GM19395 (cell line): Measurements from ENCODE around the gene AVPR2.

Source experiments
- ATAC-seq: cut with Tn5 transposase; IDR thresholded peaks from one replicate; pipeline ENCODE4 v1.9.1; 2021; ENCODE audit warnings: mild to moderate bottlenecking, moderate library complexity; ENCODE audit not compliant: unreplicated experiment

AVPR2 gene

DNA sequence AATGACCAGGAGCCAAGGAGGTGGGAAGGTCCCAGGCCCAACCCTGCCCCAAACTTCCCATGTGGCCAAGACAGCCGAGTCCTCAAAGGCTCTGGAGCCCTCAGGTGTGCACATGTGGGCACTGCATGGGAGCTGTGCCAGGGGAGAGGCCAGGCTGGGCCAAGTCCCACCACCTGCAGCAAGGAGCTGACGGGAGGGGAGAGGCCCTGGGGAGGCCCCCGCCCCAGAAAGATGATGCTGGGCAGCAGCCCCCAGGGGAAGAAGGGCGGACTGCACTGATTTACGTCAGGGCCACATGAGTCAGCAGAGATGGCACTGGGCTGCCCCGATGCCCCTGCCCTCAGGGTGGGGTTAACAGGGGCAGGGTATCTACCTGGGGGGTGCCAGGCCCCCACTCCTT lies 19.9 kb upstream of the AVPR2 start:
- no peak for ATAC-seq

DNA sequence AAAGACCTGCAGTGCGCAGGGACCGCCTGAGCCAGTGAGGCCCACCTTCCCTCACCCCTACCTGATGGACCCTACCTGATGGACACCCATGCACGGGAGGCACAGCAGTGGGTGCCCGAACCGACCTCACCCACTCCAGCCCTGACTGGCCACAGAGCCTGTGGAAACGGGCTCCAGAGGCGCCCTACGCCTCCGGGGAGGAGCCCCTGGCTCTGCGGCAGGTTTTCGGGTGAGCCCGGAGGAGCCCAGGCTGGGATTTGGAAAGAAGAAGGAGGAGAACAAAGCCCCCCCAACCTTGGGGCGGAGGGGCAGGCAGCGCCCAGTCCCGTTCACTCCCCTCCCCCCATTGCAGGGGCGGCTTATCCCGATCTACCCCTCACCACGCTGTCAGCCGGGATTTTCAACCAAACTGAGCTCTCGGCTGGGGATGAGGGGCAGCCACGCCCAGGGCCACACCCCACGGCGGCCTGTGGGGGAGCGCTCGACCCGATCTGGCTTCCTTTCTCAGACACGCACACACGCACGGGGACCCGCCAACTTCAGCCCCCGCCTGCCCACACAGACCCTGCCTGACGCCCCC lies 19.2 kb upstream of the AVPR2 start:
- no peak for ATAC-seq

DNA sequence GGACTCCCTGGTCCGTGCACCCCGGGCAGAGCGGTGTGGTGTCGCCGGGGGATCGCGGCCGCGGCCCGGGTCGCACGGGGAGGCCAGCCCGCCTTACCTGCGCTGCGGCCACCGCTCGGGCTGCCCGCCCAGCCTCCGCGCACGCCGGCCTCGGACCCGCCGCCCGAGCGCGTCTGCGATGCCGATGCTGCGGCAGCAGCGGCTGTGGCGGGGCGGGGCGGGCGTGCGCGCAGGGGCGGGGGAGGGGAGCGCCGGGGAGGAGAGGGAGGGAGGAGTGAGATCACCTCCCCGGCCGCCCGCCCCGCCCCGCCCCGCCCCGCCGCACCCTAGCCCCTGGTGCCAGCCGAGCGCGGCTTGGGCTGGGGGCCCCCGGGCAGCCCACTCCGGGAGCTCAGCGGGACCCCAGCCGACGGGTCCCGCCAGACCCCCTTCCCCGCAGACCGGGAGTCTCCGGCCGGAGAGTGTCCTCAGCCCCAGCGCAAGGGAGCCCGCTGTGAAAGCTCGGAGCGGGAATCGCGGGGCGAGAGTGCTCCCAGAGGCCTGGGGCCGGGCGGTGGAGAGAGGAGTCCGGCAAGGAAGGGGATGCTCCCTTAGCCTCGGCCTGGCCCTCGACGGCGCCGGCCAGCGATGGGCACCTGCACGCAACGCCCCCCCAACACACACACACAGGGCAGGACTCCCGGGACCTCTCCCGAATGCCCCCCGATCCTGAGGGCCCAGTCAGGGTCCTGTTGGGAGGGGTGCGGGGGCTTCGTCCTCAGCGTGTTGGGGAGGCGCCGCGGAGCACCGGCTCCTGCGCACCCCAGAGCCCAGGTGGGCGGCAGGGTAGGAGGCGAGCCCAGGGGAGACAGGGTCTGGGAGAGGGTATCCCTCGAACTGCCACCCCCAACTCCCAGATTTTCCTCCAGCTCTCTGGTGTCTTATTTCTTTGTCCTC lies 18.2 kb upstream of the AVPR2 start, which contains the start of gene L1CAM:
Gene L1CAM, minus strand, starts transcription at position 206 of the 936 bp plus-strand sequence. CDS start 10,337 bp downstream, outside the sequence.
- no peak for ATAC-seq

DNA sequence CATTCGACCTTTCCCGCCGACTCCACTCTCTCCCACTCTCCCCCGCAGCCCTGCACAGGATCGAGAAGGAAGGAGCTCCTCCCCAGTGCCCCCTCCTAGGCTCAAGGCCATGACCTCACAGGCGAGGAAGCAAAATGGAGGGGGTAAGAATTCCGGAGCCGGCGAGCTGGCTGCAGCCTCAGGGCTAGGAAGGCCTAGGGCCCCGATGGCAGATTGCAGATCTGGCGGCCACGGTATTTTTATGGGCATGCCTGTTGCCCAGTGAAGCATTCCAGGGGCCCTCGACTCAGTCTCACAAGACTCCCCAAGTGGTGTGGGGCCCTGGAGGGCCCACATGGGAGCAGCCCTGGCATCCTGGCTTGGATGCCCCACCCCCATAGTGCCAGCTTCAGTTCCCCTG lies 17.6 kb upstream of the AVPR2 start:
- no peak for ATAC-seq

DNA sequence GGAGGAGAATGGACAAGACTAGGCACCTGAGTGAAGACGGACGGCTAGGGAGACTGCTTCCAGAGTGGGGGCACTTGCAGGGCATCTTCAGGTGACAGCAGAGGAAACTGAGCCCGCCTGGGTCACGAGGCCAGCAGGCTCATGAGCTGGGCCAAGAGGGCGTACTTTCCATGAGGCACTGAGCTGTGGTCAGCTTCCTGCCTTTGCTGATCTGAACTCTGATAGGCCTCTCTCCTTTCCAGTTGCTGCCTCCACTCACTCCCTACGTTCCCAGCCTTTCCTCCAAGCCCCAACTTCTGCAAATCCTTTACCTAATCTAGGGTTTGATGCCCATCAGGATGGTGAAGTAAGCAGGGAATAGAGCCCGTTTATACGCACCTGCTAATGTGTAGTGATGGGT lies 17.1 kb upstream of the AVPR2 start:
- ATAC-seq: no peak

DNA sequence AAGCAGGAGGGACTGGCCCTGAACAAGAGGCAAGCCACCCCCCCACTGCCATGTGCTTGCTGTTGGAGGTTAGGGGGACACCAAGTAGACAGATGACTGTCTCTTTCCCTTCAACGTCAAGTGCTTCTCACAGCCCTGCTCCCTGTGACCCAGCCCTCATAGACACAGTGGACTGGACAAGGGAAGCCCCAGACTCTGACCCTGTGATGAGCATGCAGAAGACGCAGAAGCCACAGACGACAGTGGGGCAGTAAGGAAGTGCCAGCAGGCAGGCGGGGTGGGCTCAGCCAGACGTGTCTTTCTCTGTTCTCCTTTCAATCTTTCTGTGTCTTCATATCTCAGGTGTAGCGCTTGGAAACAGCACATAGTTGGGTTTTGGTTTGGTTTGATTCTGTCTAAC lies 16.1 kb upstream of the AVPR2 start:
- ATAC-seq: no peak

DNA sequence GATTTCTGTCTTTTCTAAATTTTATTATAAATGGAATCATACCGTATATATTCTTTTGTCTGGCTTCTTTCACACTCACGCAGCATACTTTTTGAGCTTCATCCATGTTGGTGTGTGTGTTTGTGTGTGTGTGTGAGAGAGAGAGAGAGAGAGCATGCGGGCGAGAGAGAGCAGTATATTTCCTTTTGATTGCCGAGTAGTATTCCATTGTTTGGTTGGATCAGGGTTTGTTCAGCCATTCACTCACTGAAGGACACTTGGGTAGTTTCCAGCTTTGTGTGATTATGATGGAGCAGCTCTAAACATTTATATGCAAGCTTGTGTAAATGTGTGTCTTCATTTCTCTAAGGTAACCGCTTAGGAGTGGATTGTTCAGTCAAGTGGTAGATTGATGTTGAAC lies 15.3 kb upstream of the AVPR2 start:
- no peak for ATAC-seq

DNA sequence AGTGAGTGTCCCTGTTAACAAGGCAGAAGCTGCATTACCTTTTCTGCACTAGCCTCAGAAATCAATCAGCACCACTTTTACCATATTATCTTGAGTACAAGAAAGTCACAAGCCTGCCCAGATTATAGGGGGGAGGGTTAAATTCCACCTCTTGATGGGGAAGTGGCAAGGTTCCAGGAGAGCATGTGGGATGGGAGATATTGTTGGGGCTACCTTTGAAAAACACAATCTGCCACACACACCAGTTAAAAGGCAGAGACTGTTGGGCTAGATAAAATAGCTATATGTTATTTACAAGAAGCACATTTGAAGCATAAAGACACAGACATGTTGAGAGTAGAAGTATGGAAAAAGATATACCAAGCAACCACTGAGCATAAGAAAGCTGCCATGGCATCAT lies 6.6 kb upstream of the AVPR2 start:
- ATAC-seq: no peak

DNA sequence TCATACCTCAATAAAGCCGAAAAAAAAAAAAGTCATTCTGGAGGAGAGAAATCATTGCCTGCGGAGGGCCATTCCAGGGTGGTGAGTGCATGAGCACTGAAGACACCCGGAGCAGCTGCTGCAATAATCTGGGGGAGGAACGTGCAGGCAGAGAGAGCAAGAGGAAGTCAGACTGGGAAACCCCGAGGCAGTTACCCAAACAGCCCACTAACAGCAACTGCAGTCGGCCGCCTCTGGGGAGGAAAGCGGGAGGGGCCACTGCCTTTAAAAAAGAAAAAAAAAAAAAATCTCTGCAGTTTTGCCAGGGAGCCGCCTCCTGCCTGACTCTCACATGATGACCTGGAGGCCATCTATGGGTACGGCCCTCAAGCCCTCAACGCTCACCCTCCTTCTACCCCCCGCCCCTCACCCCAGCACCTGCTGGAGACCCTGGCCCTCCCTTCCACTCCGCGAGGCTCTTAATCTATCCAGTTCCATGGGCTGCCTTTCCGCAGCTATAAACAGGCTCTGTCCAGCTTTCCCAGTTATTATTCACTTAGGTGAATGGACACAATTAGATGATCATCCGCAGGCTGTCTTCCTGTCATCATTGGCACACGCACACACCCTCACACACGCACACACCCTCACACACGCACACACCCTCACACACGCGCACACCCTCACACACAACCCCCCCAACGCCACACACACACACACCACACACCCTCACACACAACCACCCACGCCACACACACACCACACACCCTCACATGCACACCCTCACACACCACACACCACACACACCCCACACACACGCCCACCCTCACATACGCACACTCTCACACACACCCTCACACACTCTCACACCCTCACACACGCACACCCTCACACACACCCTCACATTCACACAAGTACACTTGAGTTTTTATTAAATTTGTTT lies 3.4 kb upstream of the AVPR2 start:
- ATAC-seq: peak; percentile 89

DNA sequence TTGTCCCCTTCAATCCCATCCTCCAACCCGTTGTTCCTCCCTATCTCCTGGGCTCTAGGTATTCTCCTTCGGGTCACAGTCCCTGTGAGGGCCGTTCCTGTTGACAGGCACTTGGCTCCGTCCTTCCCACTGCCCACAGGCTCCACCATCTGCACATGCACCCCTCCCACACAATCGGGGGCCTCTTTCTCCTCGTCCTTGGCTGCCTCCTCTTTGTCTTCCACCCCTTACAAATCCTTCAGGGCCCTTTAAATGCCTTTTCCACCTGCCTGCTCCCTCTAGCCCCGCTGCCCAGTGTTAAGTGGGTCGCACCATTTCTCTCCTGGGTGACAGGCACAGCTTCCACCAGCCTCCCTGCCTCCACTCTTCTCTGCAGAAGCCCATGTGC lies 2.7 kb upstream of the AVPR2 start:
- ATAC-seq: no peak

DNA sequence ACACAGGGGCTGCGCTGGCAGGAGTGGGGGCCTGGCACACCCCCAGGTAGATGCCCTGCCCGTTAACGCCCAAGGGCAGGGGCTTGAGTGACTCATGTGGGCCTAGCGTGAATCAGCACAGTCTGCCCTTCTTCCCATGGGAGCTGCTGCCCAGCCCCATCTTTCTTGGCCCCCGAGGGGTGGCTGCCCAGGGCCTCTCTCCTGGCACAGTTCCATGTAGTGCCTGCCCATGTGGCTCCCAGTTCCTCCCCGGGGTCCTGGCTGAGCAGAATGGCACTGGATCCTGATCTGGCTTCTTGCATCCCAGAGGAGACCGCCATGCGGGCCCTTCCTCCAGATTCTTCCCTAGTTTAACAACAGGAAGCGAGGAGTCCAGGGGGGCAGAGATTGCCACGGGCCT lies 2.1 kb upstream of the AVPR2 start:
- no peak for ATAC-seq

DNA sequence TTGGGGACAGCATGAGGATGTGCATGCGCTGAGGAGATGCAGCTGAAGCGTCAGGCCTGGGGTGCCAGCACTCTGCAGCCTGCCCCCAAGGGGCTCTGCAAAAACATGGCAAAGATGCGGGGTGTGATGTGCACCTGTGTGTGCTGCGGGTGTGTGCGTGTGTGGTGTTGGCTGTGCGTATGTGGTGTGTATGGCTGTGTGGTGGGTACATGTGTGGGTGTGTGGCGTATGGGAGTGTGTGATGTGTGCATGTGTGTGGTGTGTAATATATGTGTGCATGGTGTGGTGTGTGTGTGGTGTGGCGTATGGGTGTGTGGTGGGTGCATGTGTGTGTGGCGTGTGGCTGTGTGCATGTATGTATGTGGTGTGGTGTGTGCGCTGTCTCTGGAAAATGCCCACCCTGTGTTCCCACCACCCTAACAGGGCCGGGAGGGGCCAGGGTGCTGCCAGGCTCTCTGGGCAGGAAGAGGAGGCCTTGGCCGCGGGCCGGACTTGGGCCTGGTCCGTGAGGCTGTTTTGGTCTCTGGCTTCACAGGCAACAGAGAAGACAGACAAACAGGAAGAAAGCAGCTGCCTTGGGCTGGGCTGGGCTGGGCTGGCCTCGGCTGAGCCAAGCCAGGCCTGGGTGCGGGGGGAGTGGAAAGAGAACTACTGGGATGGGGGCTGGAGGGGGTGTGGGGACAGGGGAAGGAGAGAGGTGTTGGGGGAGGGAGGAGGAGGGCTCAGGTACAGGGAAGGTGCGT lies 1.1 kb upstream of the AVPR2 start:
- no peak for ATAC-seq

DNA sequence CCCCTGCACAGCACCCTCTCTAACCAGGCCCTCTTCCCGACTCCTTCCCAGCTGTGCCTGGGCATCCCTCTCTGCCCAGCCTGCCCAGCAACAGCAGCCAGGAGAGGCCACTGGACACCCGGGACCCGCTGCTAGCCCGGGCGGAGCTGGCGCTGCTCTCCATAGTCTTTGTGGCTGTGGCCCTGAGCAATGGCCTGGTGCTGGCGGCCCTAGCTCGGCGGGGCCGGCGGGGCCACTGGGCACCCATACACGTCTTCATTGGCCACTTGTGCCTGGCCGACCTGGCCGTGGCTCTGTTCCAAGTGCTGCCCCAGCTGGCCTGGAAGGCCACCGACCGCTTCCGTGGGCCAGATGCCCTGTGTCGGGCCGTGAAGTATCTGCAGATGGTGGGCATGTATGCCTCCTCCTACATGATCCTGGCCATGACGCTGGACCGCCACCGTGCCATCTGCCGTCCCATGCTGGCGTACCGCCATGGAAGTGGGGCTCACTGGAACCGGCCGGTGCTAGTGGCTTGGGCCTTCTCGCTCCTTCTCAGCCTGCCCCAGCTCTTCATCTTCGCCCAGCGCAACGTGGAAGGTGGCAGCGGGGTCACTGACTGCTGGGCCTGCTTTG lies 1.1 kb downstream of the AVPR2 start:
- ATAC-seq: no peak

DNA sequence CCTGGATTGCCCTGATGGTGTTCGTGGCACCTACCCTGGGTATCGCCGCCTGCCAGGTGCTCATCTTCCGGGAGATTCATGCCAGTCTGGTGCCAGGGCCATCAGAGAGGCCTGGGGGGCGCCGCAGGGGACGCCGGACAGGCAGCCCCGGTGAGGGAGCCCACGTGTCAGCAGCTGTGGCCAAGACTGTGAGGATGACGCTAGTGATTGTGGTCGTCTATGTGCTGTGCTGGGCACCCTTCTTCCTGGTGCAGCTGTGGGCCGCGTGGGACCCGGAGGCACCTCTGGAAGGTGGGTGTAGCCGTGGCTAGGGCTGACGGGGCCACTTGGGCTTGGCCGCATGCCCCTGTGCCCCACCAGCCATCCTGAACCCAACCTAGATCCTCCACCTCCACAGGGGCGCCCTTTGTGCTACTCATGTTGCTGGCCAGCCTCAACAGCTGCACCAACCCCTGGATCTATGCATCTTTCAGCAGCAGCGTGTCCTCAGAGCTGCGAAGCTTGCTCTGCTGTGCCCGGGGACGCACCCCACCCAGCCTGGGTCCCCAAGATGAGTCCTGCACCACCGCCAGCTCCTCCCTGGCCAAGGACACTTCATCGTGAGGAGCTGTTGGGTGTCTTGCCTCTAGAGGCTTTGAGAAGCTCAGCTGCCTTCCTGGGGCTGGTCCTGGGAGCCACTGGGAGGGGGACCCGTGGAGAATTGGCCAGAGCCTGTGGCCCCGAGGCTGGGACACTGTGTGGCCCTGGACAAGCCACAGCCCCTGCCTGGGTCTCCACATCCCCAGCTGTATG lies 1.8 kb downstream of the AVPR2 start:
- ATAC-seq: no peak

DNA sequence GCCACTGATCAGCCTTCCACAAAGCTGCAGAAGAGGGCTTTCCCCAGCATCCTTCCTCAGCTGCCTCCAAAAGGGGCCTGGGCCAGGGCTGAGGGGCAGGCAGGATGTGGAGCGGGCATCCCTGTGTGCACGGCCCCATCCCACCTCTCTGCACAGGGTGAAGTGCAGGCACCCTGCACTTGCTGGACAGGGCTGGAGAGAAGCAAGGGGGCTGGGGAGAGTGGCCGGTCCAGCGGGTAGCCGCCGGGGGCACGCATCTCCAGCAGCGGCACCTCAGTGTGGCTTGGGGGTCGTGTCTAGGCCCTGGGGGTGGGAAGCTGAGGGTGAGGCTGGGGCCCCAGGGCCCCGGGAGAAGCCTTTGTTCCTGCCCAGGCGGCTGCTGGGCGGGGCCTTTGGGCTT lies 3.0 kb downstream of the AVPR2 start:
- no peak for ATAC-seq

DNA sequence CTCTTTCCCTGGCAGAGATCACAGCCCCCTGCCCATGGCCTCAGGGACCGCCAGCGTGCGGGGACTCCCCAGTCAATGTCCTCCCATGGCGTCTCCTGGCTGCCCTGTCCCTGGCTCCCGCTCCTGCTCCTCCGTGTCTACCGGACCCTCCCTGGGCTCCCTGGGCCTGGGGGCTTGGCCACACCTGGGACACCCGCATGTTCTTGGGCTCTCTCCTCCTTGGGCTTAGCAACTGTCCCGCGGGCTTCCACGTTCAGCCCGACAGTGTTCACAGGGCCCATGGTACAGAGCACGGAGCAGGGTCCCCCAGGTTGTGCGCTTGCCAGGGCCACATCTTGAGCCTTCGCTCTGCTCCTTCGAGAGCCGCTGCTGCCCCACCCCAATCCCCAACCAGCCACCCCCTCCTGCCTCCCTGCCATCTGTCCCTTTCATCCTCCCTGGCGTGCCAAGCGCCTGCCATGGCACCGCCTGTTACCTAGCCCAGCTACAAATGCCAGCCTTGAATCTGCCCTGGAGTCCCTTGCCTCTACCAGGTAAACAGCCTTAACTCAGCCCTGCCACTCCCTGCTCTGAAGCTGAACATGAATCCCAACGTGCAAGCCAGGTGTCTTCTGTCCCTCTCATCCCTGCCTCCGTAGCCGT lies 3.9 kb downstream of the AVPR2 start:
- ATAC-seq: no peak

DNA sequence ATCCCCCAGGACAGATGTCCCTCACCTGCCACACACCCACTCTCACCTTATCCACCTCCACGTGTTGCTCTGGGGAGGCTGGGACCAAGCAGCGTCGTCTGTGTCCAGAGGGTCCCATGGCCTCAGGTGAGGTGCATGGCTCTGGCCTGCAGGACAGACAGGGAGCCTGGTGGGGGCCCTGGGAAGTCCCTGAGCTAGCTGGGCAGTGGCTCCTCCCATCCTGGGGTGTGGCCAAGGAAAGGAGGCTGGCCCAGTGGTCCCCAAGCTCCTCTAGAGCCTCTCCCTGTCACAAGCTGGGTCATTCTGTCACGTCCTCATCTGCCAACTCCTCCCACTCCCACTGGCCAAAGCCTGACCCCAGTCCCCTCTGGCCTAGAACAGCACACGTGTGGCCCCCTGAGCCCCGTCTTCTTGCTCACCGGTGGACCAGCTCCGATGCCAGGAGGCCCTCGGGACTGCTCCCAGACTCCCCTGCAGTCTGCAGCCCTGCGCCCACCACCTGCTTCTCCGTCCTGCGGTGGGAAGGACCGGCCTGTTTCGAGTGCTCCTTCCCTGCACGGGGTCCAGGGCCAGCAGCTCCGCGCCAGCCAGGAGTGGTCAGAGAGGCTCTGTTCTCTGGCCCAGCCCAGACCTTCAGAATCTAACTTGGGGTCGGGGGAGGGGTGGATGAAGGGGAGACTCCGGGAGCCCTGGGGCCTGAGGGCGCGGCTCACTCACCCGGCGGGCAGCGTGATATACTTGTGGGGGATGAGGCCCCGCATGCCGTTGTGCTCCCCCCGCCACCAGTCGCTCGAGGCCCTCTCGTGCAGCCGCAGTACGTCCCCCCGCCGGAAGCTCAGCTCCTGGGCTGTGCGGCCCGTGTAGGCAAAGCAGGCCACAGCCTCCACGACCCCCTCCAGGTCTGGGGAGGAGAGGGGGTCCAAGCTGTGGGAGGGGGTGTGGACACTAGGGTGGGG lies 4.8 kb downstream of the AVPR2 start:
- no peak for ATAC-seq

DNA sequence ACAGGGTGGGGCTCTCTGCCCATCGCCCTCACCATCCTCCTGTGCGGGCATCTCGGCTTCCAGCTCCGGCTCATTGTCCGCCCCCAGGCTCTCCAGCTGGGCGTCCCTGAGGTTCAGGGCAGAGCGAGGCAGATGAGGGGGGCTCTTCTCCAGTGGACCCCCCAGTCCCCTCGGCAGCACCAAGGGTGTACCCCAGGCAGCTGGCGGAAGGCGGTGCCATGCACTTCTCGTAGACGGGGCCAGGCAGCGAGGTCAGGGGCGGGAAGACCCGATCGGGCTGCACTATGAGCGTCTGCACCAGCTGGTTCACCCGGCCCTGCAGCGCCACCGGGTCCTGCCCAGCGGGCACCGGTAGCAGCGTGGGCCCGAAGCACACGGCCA lies 5.5 kb downstream of the AVPR2 start:
- ATAC-seq: no peak
